ENCODE data around the gene IFI27L1. TPM values are rescaled to one million over a fixed set of nuclear protein-coding genes. Genes with fewer than 3 reads are reported as not detected.

IFI27L1 gene
- total RNA-seq, 4 donors from 2014 or later, result 7.1 to 32.8 (median 14.3) TPM

DNA sequence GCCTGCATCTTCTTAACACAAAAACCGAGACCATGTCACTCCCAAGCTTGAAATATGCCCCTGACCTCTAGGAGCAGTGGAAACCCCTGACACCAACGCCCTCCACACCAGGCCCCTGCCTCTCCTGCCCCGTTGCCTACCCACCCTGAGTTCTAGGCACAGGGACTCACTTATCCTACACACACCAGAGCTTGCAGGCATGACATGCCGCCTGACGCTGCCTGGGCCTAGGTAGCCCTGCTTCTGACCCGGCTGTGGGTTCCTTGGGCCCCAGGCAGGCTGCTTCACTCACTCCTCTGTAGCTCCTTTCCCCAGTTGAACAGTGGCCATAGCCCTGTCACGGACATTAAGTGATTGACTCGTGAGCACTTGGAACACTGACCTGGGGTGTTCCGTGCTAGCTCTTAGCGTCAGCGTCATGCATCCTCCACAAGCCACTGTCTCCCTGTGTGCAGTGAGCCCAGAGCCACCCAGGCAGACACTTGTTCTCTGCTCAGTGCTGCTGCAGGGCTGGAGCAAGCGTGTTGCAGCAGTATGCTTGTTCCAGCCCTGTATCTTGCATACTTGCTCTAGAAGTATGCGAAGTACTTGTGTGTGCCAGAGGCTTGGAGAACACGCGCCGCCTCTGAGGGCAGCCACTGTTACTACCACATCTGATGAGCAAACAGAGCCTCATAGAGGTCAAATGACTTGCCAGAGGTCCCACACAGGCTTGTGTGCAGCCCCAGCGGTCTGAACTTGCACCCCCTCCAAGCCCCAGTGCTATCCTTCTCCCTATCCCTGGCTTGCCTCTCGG is 39.4 kb upstream of the IFI27L1 start:
- no peaks in the 10 kb centered on the region for H3K9me3 ChIP-seq
- H3K27me3 ChIP-seq, result no peaks in the 10 kb centered on the region
- H3K4me3 ChIP-seq, result no peak overlapping the region
- H3K36me3 ChIP-seq, result no peaks in the 10 kb centered on the region
- TF ChIP-seq, protein P1, sequence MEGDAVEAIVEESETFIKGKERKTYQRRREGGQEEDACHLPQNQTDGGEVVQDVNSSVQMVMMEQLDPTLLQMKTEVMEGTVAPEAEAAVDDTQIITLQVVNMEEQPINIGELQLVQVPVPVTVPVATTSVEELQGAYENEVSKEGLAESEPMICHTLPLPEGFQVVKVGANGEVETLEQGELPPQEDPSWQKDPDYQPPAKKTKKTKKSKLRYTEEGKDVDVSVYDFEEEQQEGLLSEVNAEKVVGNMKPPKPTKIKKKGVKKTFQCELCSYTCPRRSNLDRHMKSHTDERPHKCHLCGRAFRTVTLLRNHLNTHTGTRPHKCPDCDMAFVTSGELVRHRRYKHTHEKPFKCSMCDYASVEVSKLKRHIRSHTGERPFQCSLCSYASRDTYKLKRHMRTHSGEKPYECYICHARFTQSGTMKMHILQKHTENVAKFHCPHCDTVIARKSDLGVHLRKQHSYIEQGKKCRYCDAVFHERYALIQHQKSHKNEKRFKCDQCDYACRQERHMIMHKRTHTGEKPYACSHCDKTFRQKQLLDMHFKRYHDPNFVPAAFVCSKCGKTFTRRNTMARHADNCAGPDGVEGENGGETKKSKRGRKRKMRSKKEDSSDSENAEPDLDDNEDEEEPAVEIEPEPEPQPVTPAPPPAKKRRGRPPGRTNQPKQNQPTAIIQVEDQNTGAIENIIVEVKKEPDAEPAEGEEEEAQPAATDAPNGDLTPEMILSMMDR (IDR thresholded peaks at IDR 0.05), result no peak
- TF ChIP-seq POLR2A (IDR thresholded peaks at IDR 0.05), result no peak
- DNase-seq, result no peak
- intact Hi-C loops (cut with DNase I; ENCODE audit: low total_unique reads), result no loop called here
- no peak overlapping the region for H3K27ac ChIP-seq
- no peaks in the 10 kb centered on the region for H3K4me1 ChIP-seq

DNA sequence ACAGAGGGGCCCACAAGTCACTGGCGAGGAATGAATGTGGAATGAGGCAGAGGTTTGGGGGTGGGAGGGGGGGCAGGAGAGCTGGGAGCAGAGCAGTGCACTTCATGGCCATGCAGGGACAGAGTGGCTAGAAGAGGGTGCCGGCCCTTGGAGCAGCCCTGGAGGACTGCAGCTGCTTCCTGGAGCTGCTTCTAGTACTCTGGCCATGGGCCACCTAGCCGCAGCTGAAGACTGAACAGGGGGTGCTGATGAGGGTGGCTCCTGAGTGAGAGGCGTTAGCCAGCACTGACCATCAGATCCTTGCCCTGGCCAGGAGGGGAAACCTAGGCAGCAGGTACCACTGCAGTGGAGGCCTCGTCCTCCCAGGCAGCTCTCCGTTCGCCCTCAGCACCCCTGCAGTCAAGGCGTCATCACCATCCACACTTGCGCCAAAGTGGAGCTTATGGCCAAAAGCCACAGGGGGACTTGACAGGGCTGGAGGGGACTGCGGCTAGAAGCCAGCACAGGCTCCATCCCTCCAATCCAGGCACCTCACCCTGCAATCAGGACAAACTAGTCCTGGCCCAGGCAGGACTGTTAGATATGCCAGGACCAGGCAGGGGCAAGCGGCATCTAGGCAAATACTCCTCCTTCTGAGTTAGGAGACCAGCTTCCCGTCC is 38.5 kb upstream of the IFI27L1 start:
- no peak for DNase-seq
- no peak overlapping the region for H3K27ac ChIP-seq
- intact Hi-C loops (cut with DNase I; ENCODE audit: low total_unique reads), result no loop called here
- no peaks in the 10 kb centered on the region for H3K36me3 ChIP-seq
- H3K27me3 ChIP-seq, result no peaks in the 10 kb centered on the region
- no peaks in the 10 kb centered on the region for H3K4me1 ChIP-seq
- no peaks in the 10 kb centered on the region for H3K9me3 ChIP-seq
- H3K4me3 ChIP-seq, result no peak overlapping the region
- TF ChIP-seq, protein P1 (IDR thresholded peaks at IDR 0.05), result no peak
- TF ChIP-seq POLR2A (IDR thresholded peaks at IDR 0.05), result no peak

DNA sequence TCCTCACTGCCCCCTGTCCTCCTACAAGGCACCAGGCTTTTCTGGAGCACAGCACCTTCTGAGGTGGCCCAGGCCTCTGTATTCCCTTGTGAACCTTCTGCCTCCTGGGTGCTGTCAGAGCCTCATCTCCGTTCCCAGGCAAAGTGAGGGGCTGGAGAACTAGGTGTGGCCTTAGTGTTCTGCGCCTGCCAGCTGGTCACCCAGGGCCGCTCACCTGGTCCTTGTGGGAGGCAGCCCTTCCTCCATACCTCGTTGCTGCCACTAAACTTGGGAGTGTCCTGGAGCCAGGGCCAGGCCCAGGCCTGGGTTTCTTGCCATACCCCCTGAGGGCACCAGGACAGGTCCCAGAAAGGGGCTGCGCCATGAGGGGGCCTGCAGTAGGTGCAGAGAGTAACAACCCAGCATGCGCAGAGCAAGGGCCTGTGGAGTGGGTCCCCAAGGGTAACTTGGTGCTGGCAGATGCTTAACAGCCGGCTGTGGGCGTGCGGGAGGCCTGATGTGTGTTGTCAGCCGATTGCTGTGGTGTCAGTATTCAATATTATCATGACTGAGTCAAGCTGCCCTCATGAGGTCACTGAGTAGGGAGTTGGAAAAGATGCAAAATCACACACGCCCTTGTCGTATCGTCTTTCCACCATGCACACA is 37.9 kb upstream of the IFI27L1 start:
- no peaks in the 10 kb centered on the region for H3K27me3 ChIP-seq
- no peaks in the 10 kb centered on the region for H3K4me1 ChIP-seq
- DNase-seq, result no peak
- no peak overlapping the region for H3K4me3 ChIP-seq
- H3K27ac ChIP-seq, result no peak overlapping the region
- H3K9me3 ChIP-seq, result no peaks in the 10 kb centered on the region
- intact Hi-C loops (cut with DNase I; ENCODE audit: low total_unique reads), result no loop called here
- TF ChIP-seq, protein P1 (IDR thresholded peaks at IDR 0.05), result no peak
- no peak for TF ChIP-seq POLR2A (IDR thresholded peaks at IDR 0.05)
- H3K36me3 ChIP-seq, result no peaks in the 10 kb centered on the region

DNA sequence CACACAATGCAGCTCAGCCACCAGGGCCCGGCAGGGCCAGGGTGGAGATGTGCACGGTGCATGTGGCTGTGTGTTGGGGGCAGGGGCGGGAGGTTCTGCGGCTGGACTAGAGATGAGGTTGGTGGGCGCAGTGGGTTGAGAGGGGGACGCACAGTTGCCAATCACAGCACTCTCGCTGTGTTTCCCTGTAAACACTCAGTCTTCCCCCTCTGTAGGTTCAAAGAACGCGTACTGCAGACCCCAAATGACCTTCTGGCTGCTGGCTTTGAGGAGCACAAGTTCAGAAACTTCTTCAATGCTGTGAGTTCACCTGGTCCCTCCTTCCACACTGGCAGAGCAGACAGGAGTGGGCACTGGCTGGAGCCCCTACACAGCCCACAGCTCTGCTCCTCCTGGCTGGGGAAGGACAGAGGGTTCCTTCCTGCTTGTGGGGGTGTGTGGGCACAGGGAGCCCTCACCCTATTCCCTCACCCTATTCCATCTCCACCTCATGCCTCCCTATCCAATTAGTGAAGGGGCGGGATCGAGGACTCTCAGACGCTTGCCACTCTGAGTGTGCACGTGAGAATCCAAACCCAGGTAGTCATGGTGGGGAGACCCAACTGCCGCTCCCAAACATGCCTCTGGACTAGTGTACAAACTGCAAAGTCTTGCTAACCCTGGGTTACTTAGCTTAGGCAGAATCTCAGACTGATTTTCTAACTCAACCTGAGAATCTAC is 37.2 kb upstream of the IFI27L1 start:
- no peak for TF ChIP-seq POLR2A (IDR thresholded peaks at IDR 0.05)
- TF ChIP-seq, protein P1 (IDR thresholded peaks at IDR 0.05), result no peak
- Histone ChIP-seq H3K27me3 (no peaks in the 10 kb centered on the region), H3K36me3 (no peaks in the 10 kb centered on the region), H3K4me3 (no peak overlapping the region), H3K9me3 (no peaks in the 10 kb centered on the region), H3K4me1 (no peaks in the 10 kb centered on the region), H3K27ac (no peak overlapping the region)
- intact Hi-C loops (cut with DNase I; ENCODE audit: low total_unique reads), result no loop called here
- DNase-seq, result no peak
